T-helper 1 cell treated with Interleukin-12 subunit alpha and Interleukin-12 subunit beta and Interleukin-4 antibody, amounts not matched to agents 30 ng/mL and 1 ng/mL, for 36 hours (primary cell): ENCODE results near the gene FANCE. TPM values are rescaled to one million over a fixed set of nuclear protein-coding genes. Genes with fewer than 3 reads are reported as not detected.

Source experiments
- intact Hi-C: fragments of 100-400 bp; cut with micrococcal nuclease; formaldehyde crosslinking; loops from one replicate; pipeline ENCODE4 v1.15.1; 2024
- total RNA-seq: library from RNA; stranded (reverse); gene quantifications from 2 replicates; pipeline ENCODE4 v1.2.3, GENCODE V29; 2022

FANCE gene
- total RNA-seq, 1 donor from 2014 or later, result 13.0 TPM

- intact Hi-C loops, result no loop called here
Measured at GRCh38 chr6:35465646-35466045, 13.5 kb downstream of the FANCE start.

GRCh38 chr6:35468181-35468979, 16.2 kb downstream of the FANCE start, which contains the start of gene RPL10A:
Gene RPL10A, plus strand, starts transcription at chr6:35468401. Its CDS starts 34 bp downstream, at chr6:35468435.
- intact Hi-C loops, result loop anchor here (1.0 to 2.0 kb wide), 11 partner anchors 16 to 269 kb away; partner anchors contain the start of genes ARMC12, DEF6, FANCE and PPARD

GRCh38 chr6:35468980-35469750, 17.0 kb downstream of the FANCE start:
- intact Hi-C loops, result loop anchor here (1.0 to 2.0 kb wide), 11 partner anchors 17 to 268 kb away; partner anchors contain the start of genes ARMC12, DEF6, FANCE and PPARD

- intact Hi-C loops, result loop anchor here (2.0 kb wide), 1 partner anchor 25 kb away; no protein-coding TSS in a partner anchor
Measured at GRCh38 chr6:35469751-35470662, 17.9 kb downstream of the FANCE start.

DNA sequence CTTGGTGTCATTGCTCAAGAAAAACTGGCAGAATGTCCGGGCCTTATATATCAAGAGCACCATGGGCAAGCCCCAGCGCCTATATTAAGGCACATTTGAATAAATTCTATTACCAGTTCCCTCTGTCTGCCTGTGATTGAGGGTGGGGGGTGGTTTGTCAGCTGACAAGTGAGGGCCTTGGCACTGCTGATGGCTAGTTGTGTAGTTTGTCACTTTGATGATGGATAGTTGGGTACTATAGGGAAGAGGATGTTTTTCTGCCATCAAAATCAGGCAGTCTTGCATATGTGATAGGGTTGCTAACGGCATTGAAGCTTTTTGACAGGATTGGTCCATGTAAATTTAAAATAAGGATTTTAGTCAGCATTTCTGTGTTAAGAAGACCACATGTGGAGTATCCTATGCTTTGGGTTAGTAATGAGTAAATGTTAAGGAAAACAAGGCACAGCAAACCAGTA, 18.6 kb downstream of the FANCE start:
- intact Hi-C loops, result no loop called here

- intact Hi-C loops, result no loop called here
Measured at GRCh38 chr6:35471836-35472345, 19.8 kb downstream of the FANCE start.

GRCh38 chr6:35473075-35473849, 21.1 kb downstream of the FANCE start:
- intact Hi-C loops, result no loop called here

GRCh38 chr6:35473850-35474130, 21.7 kb downstream of the FANCE start:
- intact Hi-C loops, result no loop called here

- intact Hi-C loops, result no loop called here
Measured at GRCh38 chr6:35474131-35474941, 22.2 kb downstream of the FANCE start.

- intact Hi-C loops, result no loop called here
Measured at GRCh38 chr6:35474942-35475570, 22.9 kb downstream of the FANCE start.

GRCh38 chr6:35475573-35475972, 23.4 kb downstream of the FANCE start:
- intact Hi-C loops, result no loop called here

DNA sequence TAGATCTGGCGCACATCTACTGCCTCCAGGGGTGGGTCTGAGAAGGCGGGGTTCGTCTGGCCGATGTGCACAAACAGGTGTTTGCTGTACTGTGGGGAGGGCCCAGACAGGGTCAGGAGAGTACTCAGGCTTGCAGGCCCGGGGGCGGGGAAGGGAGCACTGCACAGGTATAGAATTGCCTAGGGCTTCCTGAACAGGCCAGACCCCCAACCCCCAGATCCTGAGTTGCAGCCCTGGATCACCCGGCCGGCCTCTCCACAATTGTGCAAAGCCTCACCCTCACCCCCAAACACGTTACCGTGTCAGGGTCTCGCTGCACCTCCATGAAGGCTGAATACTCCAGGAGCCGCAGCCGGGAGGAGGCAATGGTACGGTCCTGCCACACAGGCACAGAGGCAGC, 23.9 kb downstream of the FANCE start:
- intact Hi-C loops, result no loop called here

- intact Hi-C loops, result no loop called here
Measured at GRCh38 chr6:35477028-35477427, 24.9 kb downstream of the FANCE start.

DNA sequence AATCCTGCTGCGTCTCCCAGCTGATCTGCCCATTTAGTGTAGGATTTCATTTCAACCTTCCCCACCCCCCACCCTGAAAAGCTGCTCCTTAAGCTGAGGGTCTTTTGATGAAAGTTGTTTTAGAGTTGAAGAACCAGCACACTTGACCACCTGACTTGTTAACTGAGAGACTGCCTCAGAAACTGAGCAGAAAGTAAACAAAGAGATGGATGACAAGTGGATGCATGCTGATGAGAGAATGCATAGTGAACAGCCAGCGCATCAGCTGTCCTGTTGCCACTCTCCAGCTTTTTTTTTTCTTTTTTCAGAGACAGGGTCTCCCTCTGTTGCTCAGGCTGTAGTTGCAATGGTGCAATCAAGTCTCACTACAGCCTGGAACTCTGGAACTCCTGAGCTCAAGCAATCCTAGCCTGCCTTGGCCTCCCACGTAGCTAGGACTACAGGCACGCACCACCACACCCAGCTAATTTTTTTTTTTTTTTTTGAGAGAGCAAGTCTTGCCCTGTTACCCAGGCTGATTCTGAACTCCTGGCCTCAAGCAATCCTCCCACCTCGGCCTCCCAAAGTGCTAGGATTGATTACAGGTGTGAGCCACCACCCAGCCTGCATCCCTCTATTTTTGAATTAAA, 25.5 kb downstream of the FANCE start:
- intact Hi-C loops, result no loop called here

- intact Hi-C loops, result no loop called here
Measured at GRCh38 chr6:35478259-35478658, 26.1 kb downstream of the FANCE start.

GRCh38 chr6:35480176-35480575, 28.0 kb downstream of the FANCE start:
- intact Hi-C loops, result no loop called here

- intact Hi-C loops, result no loop called here
Measured at GRCh38 chr6:35481226-35481625, 29.1 kb downstream of the FANCE start.

DNA sequence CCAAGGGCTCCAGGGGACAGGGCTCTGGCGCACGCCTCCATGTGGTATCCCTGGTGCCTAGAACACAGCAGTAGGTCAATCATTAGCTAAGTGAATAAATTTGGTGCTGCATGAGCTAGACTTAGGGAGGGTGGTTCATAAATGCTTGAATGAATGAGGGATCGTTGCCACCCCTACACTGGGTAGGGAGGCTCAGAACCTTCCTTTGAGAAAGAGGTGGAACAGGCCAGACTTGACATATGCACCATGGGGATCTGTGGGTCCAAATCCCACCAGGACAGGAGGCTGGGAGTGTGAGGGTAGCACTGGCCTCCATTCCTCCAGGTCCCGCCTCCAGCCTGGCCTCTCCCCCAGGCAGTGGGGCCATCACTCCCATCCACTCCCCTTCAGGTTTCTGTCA, 30.9 kb downstream of the FANCE start:
- intact Hi-C loops, result no loop called here
